HepG2 (cell line): Measurements from ENCODE around the gene ESPN. TPM values are rescaled to one million over a fixed set of nuclear protein-coding genes. Genes with fewer than 3 reads are reported as not detected.

ENCODE experiments used
- CENPX ChIP-seq: sonication (generic); formaldehyde crosslinking; IDR thresholded peaks from 2 replicates; pipeline ENCODE4 v1.9.0; 2021; ENCODE audit warnings: mild to moderate bottlenecking, missing genetic modification reagents, moderate library complexity
- CREB1 ChIP-seq, 2 experiments: fragments of 450-650 bp in 1 of 2; IDR thresholded peaks; 2 replicates each; pipeline ENCODE4 v1.6.1; 2016 to 2017; ENCODE audit warnings: control low read depth in 1 of 2, mild to moderate bottlenecking in 1 of 2, missing compliant biosample characterization in 1 of 2, missing genetic modification characterization in 1 of 2
- CREB3 ChIP-seq: sonication (generic); formaldehyde crosslinking; IDR thresholded peaks from 2 replicates; pipeline ENCODE4 v1.5.0; 2020; ENCODE audit warnings: missing genetic modification reagents
- CREM ChIP-seq, 2 experiments: sonication (generic) in 1 of 2; formaldehyde crosslinking in 1 of 2; IDR thresholded peaks; 2 replicates each; pipeline versions ENCODE4 v1.4.0 to v1.6.1; 2016 to 2020; ENCODE audit warnings: antibody characterized with exemption in 1 of 2, mild to moderate bottlenecking in 1 of 2, missing genetic modification reagents in 1 of 2
- HOXA3 ChIP-seq: sonication (generic); formaldehyde crosslinking; IDR thresholded peaks from 2 replicates; pipeline ENCODE4 v1.5.0; 2020; ENCODE audit warnings: missing genetic modification reagents
- MYC ChIP-seq: sonication (generic); formaldehyde crosslinking; IDR thresholded peaks from 2 replicates; pipeline ENCODE4 v1.9.0; 2021; ENCODE audit warnings: missing genetic modification reagents, borderline replicate concordance
- POLR2G ChIP-seq: fragments of 200-400 bp; formaldehyde crosslinking; IDR thresholded peaks from 2 replicates; pipeline ENCODE4 v1.6.1; 2018; ENCODE audit warnings: mild to moderate bottlenecking, low read depth, low read length, moderate library complexity
- RFXANK ChIP-seq: IDR thresholded peaks from 2 replicates; pipeline ENCODE4 v1.6.1; 2016
- RXRA ChIP-seq: sonication (generic); formaldehyde crosslinking; IDR thresholded peaks from 2 replicates; pipeline ENCODE4 v1.5.1; 2020; ENCODE audit warnings: missing genetic modification reagents
- SMYD3 ChIP-seq: sonication (generic); formaldehyde crosslinking; IDR thresholded peaks from 2 replicates; pipeline ENCODE4 v1.8.1; 2023; ENCODE audit warnings: mild to moderate bottlenecking, missing genetic modification reagents
- ZFX ChIP-seq: sonication (generic); formaldehyde crosslinking; IDR thresholded peaks from 2 replicates; pipeline ENCODE4 v1.4.0; 2020; ENCODE audit warnings: mild to moderate bottlenecking, low read depth, missing genetic modification reagents, moderate library complexity
- ZNF230 ChIP-seq: sonication (generic); formaldehyde crosslinking; IDR thresholded peaks from 2 replicates; pipeline ENCODE4 v1.4.0; 2020; ENCODE audit warnings: mild to moderate bottlenecking, missing genetic modification reagents
- ZNF280B ChIP-seq: sonication (generic); formaldehyde crosslinking; IDR thresholded peaks from 2 replicates; pipeline ENCODE4 v1.5.0; 2020; ENCODE audit warnings: missing genetic modification reagents, mild to moderate bottlenecking, borderline replicate concordance
- ZNF326 ChIP-seq: sonication (generic); formaldehyde crosslinking; IDR thresholded peaks from 2 replicates; pipeline ENCODE4 v1.4.0; 2020; ENCODE audit warnings: missing genetic modification reagents, borderline replicate concordance
- ZNF558 ChIP-seq: sonication (generic); formaldehyde crosslinking; IDR thresholded peaks from 2 replicates; pipeline ENCODE4 v1.9.0; 2022; ENCODE audit warnings: mild to moderate bottlenecking, missing genetic modification reagents, borderline replicate concordance
- ZNF749 ChIP-seq: sonication (generic); formaldehyde crosslinking; IDR thresholded peaks from 2 replicates; pipeline ENCODE4 v1.8.0; 2022; ENCODE audit warnings: mild to moderate bottlenecking, missing genetic modification reagents, moderate library complexity, borderline replicate concordance
- ZNF773 ChIP-seq: sonication (generic); formaldehyde crosslinking; IDR thresholded peaks from 2 replicates; pipeline ENCODE4 v1.4.0; 2020; ENCODE audit warnings: missing genetic modification reagents, borderline replicate concordance
- ZNF781 ChIP-seq: sonication (generic); formaldehyde crosslinking; IDR thresholded peaks from 2 replicates; pipeline ENCODE4 v1.5.1; 2020; ENCODE audit warnings: borderline replicate concordance, mild to moderate bottlenecking, missing genetic modification reagents; ENCODE audit errors: not compliant biosample characterization
- ZSCAN12 ChIP-seq: sonication (generic); formaldehyde crosslinking; IDR thresholded peaks from 2 replicates; pipeline ENCODE4 v1.9.0; 2021; ENCODE audit warnings: mild to moderate bottlenecking, missing genetic modification reagents
- polyA plus RNA-seq, 8 experiments: library from polyadenylated mRNA; depleted of rRNA in 3 of 8; stranded (reverse) in 7 of 8; unstranded in 1 of 8; fragments of >200 nt; fragmentation: Illumina TruSeq in 4 of 8; extraction: Trizol in 4 of 8; gene quantifications; 2 replicates each; pipeline versions ENCODE4 v1.2.1 to v1.2.3, GENCODE V29; 2011 to 2016; ENCODE audit warnings: low read depth in 4 of 8, missing spikeins in 1 of 8, mixed read lengths in 1 of 8; ENCODE audit not compliant: insufficient read depth in 1 of 8
- total RNA-seq, 5 experiments: library from RNA; depleted of rRNA; stranded (reverse); fragments of >200 nt; fragmentation: Illumina TruSeq; extraction: Trizol; gene quantifications; 2 replicates each; pipeline ENCODE4 v1.2.3, GENCODE V29; 2016; ENCODE audit warnings: low read depth in 1 of 5
- TF ChIP-seq, protein P1 (sequence below): sonication (generic); formaldehyde crosslinking; IDR thresholded peaks from 2 replicates; pipeline ENCODE4 v1.4.0; 2020; ENCODE audit warnings: missing genetic modification reagents
- TF ChIP-seq, protein P2 (sequence below): sonication (generic); formaldehyde crosslinking; IDR thresholded peaks from 2 replicates; pipeline ENCODE4 v1.4.0; 2020; ENCODE audit warnings: missing genetic modification reagents

Gene ESPN
- total and polyA plus RNA-seq, 2 of the 13 experiments (the other 11 are each of a cell fraction or from before 2014, with no cell fraction given): 48.6 to 54.2 TPM

DNA sequence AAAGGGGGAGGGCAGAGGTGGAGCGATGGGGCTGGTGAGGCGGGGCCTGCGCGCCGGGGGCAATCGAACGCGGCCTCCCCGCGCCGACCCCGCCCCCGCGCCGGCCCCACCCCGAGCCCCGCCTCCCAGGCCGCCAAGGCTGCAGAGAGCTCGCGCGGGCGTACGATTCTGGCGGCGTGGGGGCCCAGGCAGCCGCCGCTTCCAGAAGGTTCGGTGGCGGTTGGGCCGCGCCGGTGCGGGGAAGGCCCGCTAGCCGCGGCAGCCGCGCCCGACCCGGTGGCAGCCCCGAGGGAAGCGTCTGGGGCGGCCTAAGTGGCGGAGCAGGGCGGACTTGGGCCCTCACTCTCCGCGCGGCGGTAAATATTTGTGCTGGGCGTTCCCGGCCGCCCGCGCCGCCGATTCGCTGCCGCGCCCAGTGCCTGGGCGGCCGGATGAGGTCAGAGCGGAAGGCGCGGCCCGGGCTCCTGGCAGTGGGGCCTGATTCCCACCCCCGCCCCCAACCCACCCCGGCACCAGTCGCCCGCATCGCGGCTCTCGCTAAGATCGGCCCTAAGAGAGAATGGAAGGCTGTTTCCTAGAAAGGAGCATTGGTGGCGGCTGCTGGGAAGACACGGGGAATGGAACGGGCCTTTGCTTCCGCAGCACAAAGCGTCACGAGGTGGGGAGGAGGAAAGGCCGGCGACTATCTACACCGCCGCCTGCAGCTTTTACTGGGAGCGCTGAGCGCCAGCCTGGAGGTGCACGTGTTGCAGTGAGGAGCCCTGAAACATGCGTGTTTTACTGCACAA is 31.0 kb upstream of the ESPN start, which contains the start of gene ACOT7 (continued):
- TF ChIP-seq MYC (peak; percentile 54; the same call in 1 of the 2 replicates), ZNF781 (no peak), ZNF280B (CRISPR knock-in tag) (no peak), HOXA3 (peak; percentile 76), ZNF749 (CRISPR knock-in tag) (peak; percentile 61; the same call in 1 of the 2 replicates), CENPX (CRISPR knock-in tag) (no peak), ZNF230 (CRISPR knock-in tag) (peak; percentile 59; the same call in 1 of the 2 replicates), ZSCAN12 (CRISPR knock-in tag) (0 out of 2 replicates have a peak, but pooled peaks have one; percentile 47), CREB1 (IDR thresholded peaks at IDR 0.05) (no peak), CREB1 (CRISPR knock-in tag; IDR thresholded peaks at IDR 0.05) (no peak), CREM (IDR thresholded peaks at IDR 0.05) (no peak), CREM (CRISPR knock-in tag; IDR thresholded peaks at IDR 0.05) (no peak), ZNF558 (CRISPR knock-in tag) (0 out of 2 replicates have a peak, but pooled peaks have one; percentile 75), ZNF773 (CRISPR knock-in tag) (peak; percentile 74; the same call in 1 of the 2 replicates), CREB3 (peak; percentile 48; the same call in 1 of the 2 replicates), POLR2G (peak; percentile 69; the same call in 1 of the 2 replicates), ZFX (CRISPR knock-in tag) (peak; percentile 97), ZNF326 (CRISPR knock-in tag) (no peak), RFXANK (CRISPR knock-in tag) (no peak), RXRA (CRISPR knock-in tag) (0 out of 2 replicates have a peak, but pooled peaks have one; percentile 10), SMYD3 (no peak)
- TF ChIP-seq, protein P1, sequence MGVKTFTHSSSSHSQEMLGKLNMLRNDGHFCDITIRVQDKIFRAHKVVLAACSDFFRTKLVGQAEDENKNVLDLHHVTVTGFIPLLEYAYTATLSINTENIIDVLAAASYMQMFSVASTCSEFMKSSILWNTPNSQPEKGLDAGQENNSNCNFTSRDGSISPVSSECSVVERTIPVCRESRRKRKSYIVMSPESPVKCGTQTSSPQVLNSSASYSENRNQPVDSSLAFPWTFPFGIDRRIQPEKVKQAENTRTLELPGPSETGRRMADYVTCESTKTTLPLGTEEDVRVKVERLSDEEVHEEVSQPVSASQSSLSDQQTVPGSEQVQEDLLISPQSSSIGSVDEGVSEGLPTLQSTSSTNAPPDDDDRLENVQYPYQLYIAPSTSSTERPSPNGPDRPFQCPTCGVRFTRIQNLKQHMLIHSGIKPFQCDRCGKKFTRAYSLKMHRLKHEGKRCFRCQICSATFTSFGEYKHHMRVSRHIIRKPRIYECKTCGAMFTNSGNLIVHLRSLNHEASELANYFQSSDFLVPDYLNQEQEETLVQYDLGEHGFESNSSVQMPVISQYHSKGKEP (CRISPR knock-in tag): no peak; the same call in 1 of the 2 replicates
- TF ChIP-seq, protein P2, sequence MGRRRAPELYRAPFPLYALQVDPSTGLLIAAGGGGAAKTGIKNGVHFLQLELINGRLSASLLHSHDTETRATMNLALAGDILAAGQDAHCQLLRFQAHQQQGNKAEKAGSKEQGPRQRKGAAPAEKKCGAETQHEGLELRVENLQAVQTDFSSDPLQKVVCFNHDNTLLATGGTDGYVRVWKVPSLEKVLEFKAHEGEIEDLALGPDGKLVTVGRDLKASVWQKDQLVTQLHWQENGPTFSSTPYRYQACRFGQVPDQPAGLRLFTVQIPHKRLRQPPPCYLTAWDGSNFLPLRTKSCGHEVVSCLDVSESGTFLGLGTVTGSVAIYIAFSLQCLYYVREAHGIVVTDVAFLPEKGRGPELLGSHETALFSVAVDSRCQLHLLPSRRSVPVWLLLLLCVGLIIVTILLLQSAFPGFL (CRISPR knock-in tag): no peak
